ENCODE results near the gene OSBPL8.

The OSBPL8 gene

DNA sequence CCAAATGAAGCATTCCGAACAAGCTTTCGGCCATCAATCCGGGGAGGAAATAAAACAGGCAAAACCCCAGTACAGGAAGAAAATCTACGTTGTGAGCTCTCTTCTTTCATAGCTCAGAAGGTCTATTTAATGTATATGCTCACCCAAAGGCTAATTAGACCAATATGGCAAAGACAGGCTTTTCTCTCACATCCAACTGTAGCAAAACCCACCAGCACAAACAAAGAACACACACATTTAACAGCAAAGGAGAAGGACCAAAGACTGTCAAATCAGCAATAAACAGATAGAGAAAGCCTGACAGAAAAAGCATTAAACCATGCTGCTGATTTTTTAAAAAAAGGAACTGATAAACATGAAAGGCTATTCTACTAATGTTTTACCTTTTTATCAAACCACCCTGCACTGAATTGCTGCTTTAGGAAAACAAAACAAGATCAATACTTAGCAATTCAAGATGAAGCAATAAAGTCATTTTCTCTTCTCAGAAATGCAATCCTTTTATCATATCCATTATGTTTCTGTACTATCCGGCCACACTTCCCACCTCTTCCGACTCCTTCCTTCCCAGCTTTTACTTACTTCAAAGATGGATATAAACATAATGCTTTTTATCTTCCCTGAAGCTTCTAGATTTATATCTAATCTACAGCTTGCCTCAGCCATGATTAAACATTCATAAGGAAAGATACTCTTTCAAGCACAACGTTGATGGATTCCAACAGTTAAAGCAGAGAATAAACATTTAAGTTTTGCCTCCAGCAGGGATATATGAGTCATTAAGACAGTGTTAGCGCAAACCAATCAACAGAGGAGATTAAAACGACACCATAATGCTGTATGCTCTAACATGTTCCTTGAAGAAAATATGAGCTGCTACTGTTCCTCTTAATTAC, 136.8 kb downstream of the OSBPL8 start:
- peaks cover 23% of the 10 kb centered on the region for H3K9me3 ChIP-seq (ENCODE audit: insufficient read depth, low read length)
- H3F3A ChIP-seq (ENCODE audit: insufficient read depth): no peaks in the 10 kb centered on the region
- no peaks in the 10 kb centered on the region for H3K27me3 ChIP-seq (ENCODE audit: low read length)
- no peak for TF ChIP-seq EZH2phosphoT487 (conservative IDR thresholded peaks at IDR 0.05; ENCODE audit: low read length)
- TF ChIP-seq, protein P1, sequence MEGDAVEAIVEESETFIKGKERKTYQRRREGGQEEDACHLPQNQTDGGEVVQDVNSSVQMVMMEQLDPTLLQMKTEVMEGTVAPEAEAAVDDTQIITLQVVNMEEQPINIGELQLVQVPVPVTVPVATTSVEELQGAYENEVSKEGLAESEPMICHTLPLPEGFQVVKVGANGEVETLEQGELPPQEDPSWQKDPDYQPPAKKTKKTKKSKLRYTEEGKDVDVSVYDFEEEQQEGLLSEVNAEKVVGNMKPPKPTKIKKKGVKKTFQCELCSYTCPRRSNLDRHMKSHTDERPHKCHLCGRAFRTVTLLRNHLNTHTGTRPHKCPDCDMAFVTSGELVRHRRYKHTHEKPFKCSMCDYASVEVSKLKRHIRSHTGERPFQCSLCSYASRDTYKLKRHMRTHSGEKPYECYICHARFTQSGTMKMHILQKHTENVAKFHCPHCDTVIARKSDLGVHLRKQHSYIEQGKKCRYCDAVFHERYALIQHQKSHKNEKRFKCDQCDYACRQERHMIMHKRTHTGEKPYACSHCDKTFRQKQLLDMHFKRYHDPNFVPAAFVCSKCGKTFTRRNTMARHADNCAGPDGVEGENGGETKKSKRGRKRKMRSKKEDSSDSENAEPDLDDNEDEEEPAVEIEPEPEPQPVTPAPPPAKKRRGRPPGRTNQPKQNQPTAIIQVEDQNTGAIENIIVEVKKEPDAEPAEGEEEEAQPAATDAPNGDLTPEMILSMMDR (IDR thresholded peaks at IDR 0.05; ENCODE audit: insufficient read depth, low read length, poor library complexity, severe bottlenecking): no peak
- no peak overlapping the region for H3K27ac ChIP-seq (ENCODE audit: low read depth, low read length)
- H4K20me1 ChIP-seq (ENCODE audit: low read depth, low read length): 0 out of 2 replicates have a peak, but pooled peaks cover 11% of the 10 kb centered on the region
- H3K4me3 ChIP-seq (ENCODE audit: insufficient read depth, low read length, poor library complexity, severe bottlenecking): no peak overlapping the region
- peaks cover 2% of the 10 kb centered on the region; the same call in 1 of the 2 replicates for H3K36me3 ChIP-seq (ENCODE audit: low read length)
- H2AFZ ChIP-seq (ENCODE audit: low read depth, low read length, severe bottlenecking): no peak overlapping the region
- H3K79me2 ChIP-seq (ENCODE audit: insufficient read depth, low read length): 0 out of 2 replicates have a peak, but pooled peaks cover 8% of the 10 kb centered on the region
- H3K9ac ChIP-seq (ENCODE audit: low read length): no peak overlapping the region
- no peaks in the 10 kb centered on the region for H3K9me2 ChIP-seq (replicated peaks; ENCODE audit: insufficient read depth, low read length)
- H3K4me2 ChIP-seq (ENCODE audit: low read depth, low read length, poor library complexity, severe bottlenecking): no peak overlapping the region

DNA sequence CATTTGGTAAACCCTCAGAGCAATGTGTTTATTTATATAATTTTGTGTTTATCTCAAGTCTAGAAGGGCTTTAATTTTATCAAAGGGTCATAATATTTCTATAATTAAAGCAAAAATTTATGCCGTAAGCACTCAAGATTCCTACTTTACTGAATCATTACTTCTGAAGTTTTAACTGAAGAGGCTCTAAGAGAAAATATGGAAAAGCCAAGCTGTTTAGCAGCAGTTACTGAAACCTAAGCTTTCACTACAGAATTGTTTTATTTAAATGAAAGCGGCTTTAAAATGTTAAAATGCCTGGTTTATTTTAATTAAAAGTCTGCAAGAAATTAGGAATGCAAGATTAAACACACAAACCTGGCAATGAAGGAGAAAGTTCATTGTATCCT, 137.4 kb downstream of the OSBPL8 start:
- Histone ChIP-seq H4K20me1 (ENCODE audit: low read depth, low read length) (0 out of 2 replicates have a peak, but pooled peaks cover 11% of the 10 kb centered on the region), H3K27ac (ENCODE audit: low read depth, low read length) (no peak overlapping the region), H3K4me2 (ENCODE audit: low read depth, low read length, poor library complexity, severe bottlenecking) (no peak overlapping the region), H3K79me2 (ENCODE audit: insufficient read depth, low read length) (0 out of 2 replicates have a peak, but pooled peaks cover 8% of the 10 kb centered on the region), H3F3A (ENCODE audit: insufficient read depth) (no peaks in the 10 kb centered on the region), H3K36me3 (ENCODE audit: low read length) (peaks cover 2% of the 10 kb centered on the region; the same call in 1 of the 2 replicates), H3K9me3 (ENCODE audit: insufficient read depth, low read length) (peaks cover 23% of the 10 kb centered on the region), H3K9me2 (replicated peaks; ENCODE audit: insufficient read depth, low read length) (no peaks in the 10 kb centered on the region), H3K4me3 (ENCODE audit: insufficient read depth, low read length, poor library complexity, severe bottlenecking) (no peak overlapping the region), H3K9ac (ENCODE audit: low read length) (no peak overlapping the region), H3K27me3 (ENCODE audit: low read length) (no peaks in the 10 kb centered on the region), H2AFZ (ENCODE audit: low read depth, low read length, severe bottlenecking) (no peak overlapping the region)
- TF ChIP-seq, protein P1 (IDR thresholded peaks at IDR 0.05; ENCODE audit: insufficient read depth, low read length, poor library complexity, severe bottlenecking): no peak
- no peak for TF ChIP-seq EZH2phosphoT487 (conservative IDR thresholded peaks at IDR 0.05; ENCODE audit: low read length)

- no peak overlapping the region for H3K27ac ChIP-seq (ENCODE audit: low read depth, low read length)
- H3K36me3 ChIP-seq (ENCODE audit: low read length): peaks cover 2% of the 10 kb centered on the region; the same call in 1 of the 2 replicates
- no peaks in the 10 kb centered on the region for H3F3A ChIP-seq (ENCODE audit: insufficient read depth)
- 0 out of 2 replicates have a peak, but pooled peaks cover 11% of the 10 kb centered on the region for H4K20me1 ChIP-seq (ENCODE audit: low read depth, low read length)
- no peak overlapping the region for H2AFZ ChIP-seq (ENCODE audit: low read depth, low read length, severe bottlenecking)
- no peaks in the 10 kb centered on the region for H3K9me2 ChIP-seq (replicated peaks; ENCODE audit: insufficient read depth, low read length)
- H3K79me2 ChIP-seq (ENCODE audit: insufficient read depth, low read length): 0 out of 2 replicates have a peak, but pooled peaks cover 8% of the 10 kb centered on the region
- H3K27me3 ChIP-seq (ENCODE audit: low read length): no peaks in the 10 kb centered on the region
- TF ChIP-seq, protein P1 (IDR thresholded peaks at IDR 0.05; ENCODE audit: insufficient read depth, low read length, poor library complexity, severe bottlenecking): no peak
- TF ChIP-seq EZH2phosphoT487 (conservative IDR thresholded peaks at IDR 0.05; ENCODE audit: low read length): no peak
- H3K4me2 ChIP-seq (ENCODE audit: low read depth, low read length, poor library complexity, severe bottlenecking): no peak overlapping the region
- peaks cover 20% of the 10 kb centered on the region for H3K9me3 ChIP-seq (ENCODE audit: insufficient read depth, low read length)
- no peak overlapping the region for H3K9ac ChIP-seq (ENCODE audit: low read length)
- H3K4me3 ChIP-seq (ENCODE audit: insufficient read depth, low read length, poor library complexity, severe bottlenecking): no peak overlapping the region
Observed at GRCh38 chr12:76421046-76421445, 138.5 kb downstream of the OSBPL8 start.
